ENCODE measurements around the gene UBE2G2.

DNA sequence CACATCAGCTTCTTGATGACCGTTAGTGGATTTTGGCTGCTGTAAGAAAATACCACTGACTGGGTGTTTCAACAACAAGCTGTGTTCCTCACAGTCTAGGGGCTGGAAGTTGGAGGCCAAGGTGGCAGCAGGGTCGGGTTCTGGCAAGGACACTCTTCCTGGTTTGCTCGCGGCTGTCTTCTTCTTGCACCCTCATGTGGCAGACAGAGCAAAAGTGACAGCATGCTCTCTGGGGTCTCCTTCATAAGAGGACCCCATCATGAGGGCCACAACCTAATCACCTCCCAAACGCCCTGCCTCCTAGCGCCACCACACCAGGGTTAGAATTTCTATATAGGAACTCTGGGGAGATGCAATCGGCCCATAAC is 71.6 kb downstream of the UBE2G2 start:
- no peak for TF ChIP-seq POLR2A (IDR thresholded peaks at IDR 0.05; ENCODE audit: low read depth, low read length)
- TF ChIP-seq TAF1 (IDR thresholded peaks at IDR 0.05; ENCODE audit: borderline replicate concordance, low read depth, low read length) = no peak
- TF ChIP-seq POLR2AphosphoS5 (IDR thresholded peaks at IDR 0.05; ENCODE audit: low read depth, low read length) = no peak

Data from GM12892 (cell line).